ENCODE measurements around the gene ADK. TPM values are rescaled to one million over a fixed set of nuclear protein-coding genes. Genes with fewer than 3 reads are reported as not detected.
"Not testable (repeated sequence)": the region's sequence is repeated elsewhere in the genome, so short reads cannot be mapped to it uniquely, and the experiment has no call there.

ADK gene
- total RNA-seq, 1 donor from 2014 or later = 40.2 TPM

DNA sequence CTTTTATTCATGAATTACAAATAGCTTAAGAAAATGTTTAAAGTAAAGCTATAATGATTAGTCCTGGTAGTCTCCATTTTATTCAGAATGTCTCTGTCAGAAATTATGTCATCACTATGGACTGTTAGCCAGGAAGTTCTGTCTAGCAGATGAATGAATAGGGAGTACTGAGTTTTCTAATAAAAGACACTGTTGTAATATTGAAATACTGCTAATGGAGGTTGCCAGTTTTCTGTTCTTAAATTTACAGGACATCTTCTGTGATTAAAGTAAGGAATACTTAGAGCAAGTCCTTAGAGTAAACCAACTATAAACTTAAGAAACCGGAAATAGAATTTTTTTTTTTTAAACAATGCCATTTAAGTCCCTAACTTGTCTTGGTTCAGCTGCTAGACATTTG, 309.8 kb downstream of the ADK start:
- no peaks in the 10 kb centered on the region for H3K4me1 ChIP-seq
- TF ChIP-seq, protein P1, sequence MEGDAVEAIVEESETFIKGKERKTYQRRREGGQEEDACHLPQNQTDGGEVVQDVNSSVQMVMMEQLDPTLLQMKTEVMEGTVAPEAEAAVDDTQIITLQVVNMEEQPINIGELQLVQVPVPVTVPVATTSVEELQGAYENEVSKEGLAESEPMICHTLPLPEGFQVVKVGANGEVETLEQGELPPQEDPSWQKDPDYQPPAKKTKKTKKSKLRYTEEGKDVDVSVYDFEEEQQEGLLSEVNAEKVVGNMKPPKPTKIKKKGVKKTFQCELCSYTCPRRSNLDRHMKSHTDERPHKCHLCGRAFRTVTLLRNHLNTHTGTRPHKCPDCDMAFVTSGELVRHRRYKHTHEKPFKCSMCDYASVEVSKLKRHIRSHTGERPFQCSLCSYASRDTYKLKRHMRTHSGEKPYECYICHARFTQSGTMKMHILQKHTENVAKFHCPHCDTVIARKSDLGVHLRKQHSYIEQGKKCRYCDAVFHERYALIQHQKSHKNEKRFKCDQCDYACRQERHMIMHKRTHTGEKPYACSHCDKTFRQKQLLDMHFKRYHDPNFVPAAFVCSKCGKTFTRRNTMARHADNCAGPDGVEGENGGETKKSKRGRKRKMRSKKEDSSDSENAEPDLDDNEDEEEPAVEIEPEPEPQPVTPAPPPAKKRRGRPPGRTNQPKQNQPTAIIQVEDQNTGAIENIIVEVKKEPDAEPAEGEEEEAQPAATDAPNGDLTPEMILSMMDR (IDR thresholded peaks at IDR 0.05) = no peak
- no peaks in the 10 kb centered on the region for H3K36me3 ChIP-seq
- no peak overlapping the region for H3K27ac ChIP-seq
- no peaks in the 10 kb centered on the region for H3K9me3 ChIP-seq
- no peaks in the 10 kb centered on the region for H3K27me3 ChIP-seq (ENCODE audit: low read depth)
- H3K4me3 ChIP-seq = no peak overlapping the region
- intact Hi-C loops (cut with DNase I) = no loop called here
- ATAC-seq (no peak), DNase-seq (no peak)

GRCh38 chr10:74474022-74474713, 323.1 kb downstream of the ADK start:
- intact Hi-C loops (cut with DNase I) = no loop called here
- Histone ChIP-seq H3K27me3 (ENCODE audit: low read depth) (no peaks in the 10 kb centered on the region), H3K36me3 (no peaks in the 10 kb centered on the region), H3K9me3 (no peaks in the 10 kb centered on the region), H3K27ac (no peak overlapping the region), H3K4me3 (no peak overlapping the region), H3K4me1 (no peaks in the 10 kb centered on the region)
- DNase-seq = no peak
- TF ChIP-seq, protein P1 (IDR thresholded peaks at IDR 0.05) = no peak
- ATAC-seq = no peak

- H3K27ac ChIP-seq; ATAC-seq; H3K4me3 ChIP-seq; H3K36me3 ChIP-seq; DNase-seq; H3K9me3 ChIP-seq; H3K27me3 ChIP-seq (ENCODE audit: low read depth); H3K4me1 ChIP-seq; intact Hi-C loops (cut with DNase I): not testable (repeated sequence)
These were observed 325.2 kb downstream of the ADK start for GRCh38 chr10:74476162-74476706.

DNA sequence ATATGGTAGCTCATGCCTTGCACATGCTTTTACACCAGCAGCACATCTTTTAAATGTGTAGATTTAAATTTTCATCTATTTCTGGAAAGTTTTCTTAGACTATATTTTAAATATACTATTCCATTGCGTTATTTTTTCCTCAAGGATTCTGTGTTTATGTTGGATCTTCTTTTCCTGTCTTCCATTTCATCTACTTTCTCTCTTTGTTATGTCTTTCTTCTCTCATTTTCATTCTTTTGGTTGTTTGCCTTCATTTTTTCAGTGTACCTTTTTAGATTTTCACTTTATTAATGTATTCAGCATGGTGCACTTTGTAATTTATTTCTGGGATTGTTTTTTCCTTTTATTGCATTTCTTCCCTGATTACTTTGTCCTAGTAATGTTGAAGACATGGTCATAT, 329.8 kb downstream of the ADK start:
- DNase-seq = no peak
- no peak overlapping the region for H3K27ac ChIP-seq
- TF ChIP-seq, protein P1 (IDR thresholded peaks at IDR 0.05) = no peak
- H3K4me1 ChIP-seq = no peaks in the 10 kb centered on the region
- H3K27me3 ChIP-seq (ENCODE audit: low read depth) = no peaks in the 10 kb centered on the region
- intact Hi-C loops (cut with DNase I) = no loop called here
- ATAC-seq = no peak
- no peaks in the 10 kb centered on the region for H3K9me3 ChIP-seq
- no peaks in the 10 kb centered on the region for H3K36me3 ChIP-seq
- H3K4me3 ChIP-seq = no peak overlapping the region

DNA sequence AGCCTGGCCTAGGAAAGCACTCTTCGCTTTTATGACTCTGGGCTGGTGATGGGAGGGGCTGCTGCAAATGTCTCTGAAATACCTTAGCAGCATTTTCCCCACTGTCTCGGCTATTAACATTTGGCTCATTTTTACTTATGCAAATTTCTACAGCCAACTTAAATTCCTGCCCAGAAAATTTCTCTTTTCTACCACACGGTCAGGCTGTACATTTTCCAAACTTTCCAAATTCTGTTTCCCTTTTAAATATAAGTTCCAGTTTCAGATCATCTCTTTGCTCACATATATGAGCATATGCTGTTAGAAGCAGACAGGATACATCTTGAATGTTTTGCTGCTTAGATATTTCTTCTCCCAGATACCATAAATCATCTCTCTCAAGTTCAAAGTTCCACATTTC, 332.3 kb downstream of the ADK start:
- Histone ChIP-seq H3K4me3 (no peak overlapping the region), H3K4me1 (no peaks in the 10 kb centered on the region), H3K36me3 (no peaks in the 10 kb centered on the region), H3K27ac (no peak overlapping the region), H3K9me3 (no peaks in the 10 kb centered on the region), H3K27me3 (ENCODE audit: low read depth) (no peaks in the 10 kb centered on the region)
- TF ChIP-seq, protein P1 (IDR thresholded peaks at IDR 0.05) = no peak
- DNase-seq (no peak), ATAC-seq (no peak)
- intact Hi-C loops (cut with DNase I) = no loop called here

GRCh38 chr10:74485283-74485682, 334.3 kb downstream of the ADK start:
- DNase-seq (no peak), ATAC-seq (no peak)
- H3K9me3 ChIP-seq = no peaks in the 10 kb centered on the region
- no peaks in the 10 kb centered on the region for H3K36me3 ChIP-seq
- TF ChIP-seq, protein P1 (IDR thresholded peaks at IDR 0.05) = no peak
- no peaks in the 10 kb centered on the region for H3K4me1 ChIP-seq
- no peak overlapping the region for H3K27ac ChIP-seq
- no peak overlapping the region for H3K4me3 ChIP-seq
- H3K27me3 ChIP-seq (ENCODE audit: low read depth) = no peaks in the 10 kb centered on the region
- intact Hi-C loops (cut with DNase I) = no loop called here
